Smooth muscle cell (in vitro differentiated cells): ENCODE measurements around the gene LCE1A. TPM values are rescaled to one million over a fixed set of nuclear protein-coding genes. Genes with fewer than 3 reads are reported as not detected.

Source experiments
- DNase-seq: peaks from one replicate; lab custom pipeline; 2025; ENCODE audit not compliant: unreplicated experiment; lab: John Stamatoyannopoulos, UW
- H2AFZ ChIP-seq: fragments of 200-600 bp; sonication (generic); 2 replicates; pipeline ENCODE4 v1.6.0; 2016; ENCODE audit warnings: antibody characterized with exemption, low read depth, mild to moderate bottlenecking
- H3F3A ChIP-seq: fragments of 200-600 bp; sonication (generic); 2 replicates; pipeline ENCODE4 v1.6.0; 2017; ENCODE audit warnings: antibody characterized with exemption, low read depth
- H3K27ac ChIP-seq: fragments of 200-600 bp; sonication (generic); 2 replicates; pipeline ENCODE4 v1.5.1; 2016; ENCODE audit warnings: low read depth, mild to moderate bottlenecking
- H3K27me3 ChIP-seq: fragments of 200-600 bp; sonication (generic); 2 replicates; pipeline ENCODE4 v1.6.1; 2016; ENCODE audit warnings: low read depth, mild to moderate bottlenecking
- H3K36me3 ChIP-seq: fragments of 200-600 bp; sonication (generic); 2 replicates; pipeline ENCODE4 v1.5.1; 2016; ENCODE audit warnings: low read depth
- H3K4me1 ChIP-seq: fragments of 200-600 bp; sonication (generic); 2 replicates; pipeline ENCODE4 v1.5.1; 2016; ENCODE audit warnings: low read depth
- H3K4me2 ChIP-seq: fragments of 200-600 bp; sonication (generic); 2 replicates; pipeline ENCODE4 v1.6.0; 2016; ENCODE audit warnings: mild to moderate bottlenecking
- H3K4me3 ChIP-seq: fragments of 200-600 bp; sonication (generic); 2 replicates; pipeline ENCODE4 v1.5.1; 2016; ENCODE audit warnings: mild to moderate bottlenecking
- H3K79me2 ChIP-seq: fragments of 200-600 bp; sonication (generic); 2 replicates; pipeline ENCODE4 v1.6.0; 2016; ENCODE audit warnings: low read depth, mild to moderate bottlenecking
- H3K9ac ChIP-seq: fragments of 200-600 bp; sonication (generic); 2 replicates; pipeline ENCODE4 v1.6.0; 2016; ENCODE audit warnings: low read depth
- H3K9me3 ChIP-seq: fragments of 200-600 bp; sonication (generic); replicated peaks from 2 replicates; pipeline ENCODE4 v1.5.1; 2016; ENCODE audit warnings: low read depth
- H4K20me1 ChIP-seq: fragments of 200-600 bp; sonication (generic); 2 replicates; pipeline ENCODE4 v1.6.0; 2016; ENCODE audit warnings: low read depth
- WGBS: methylation state at CpG from one replicate; pipeline ENCODE4 v1.1.7; 2016; ENCODE audit warnings: low lambda C conversion rate; 5-methylcytosine and 5-hydroxymethylcytosine counted together
- polyA plus RNA-seq: library from polyadenylated mRNA; unstranded; fragments of >200 nt; fragmentation: Nextera tagmentation; extraction: Ambion mirVana; gene quantifications from 2 replicates; pipeline ENCODE4 v1.2.1, GENCODE V29; 2016
- total RNA-seq: library from RNA; depleted of rRNA; stranded (reverse); fragments of >200 nt; gene quantifications from 2 replicates; pipeline ENCODE4 v1.2.3, GENCODE V29; 2014
- TF ChIP-seq, protein P1 (sequence below): fragments of 200-600 bp; sonication (generic); IDR thresholded peaks from 2 replicates; pipeline ENCODE4 v1.5.1; 2017; ENCODE audit warnings: borderline replicate concordance, mild to moderate bottlenecking, antibody characterized with exemption; ENCODE audit not compliant: insufficient read depth, poor library complexity, severe bottlenecking

LCE1A gene, protein sequence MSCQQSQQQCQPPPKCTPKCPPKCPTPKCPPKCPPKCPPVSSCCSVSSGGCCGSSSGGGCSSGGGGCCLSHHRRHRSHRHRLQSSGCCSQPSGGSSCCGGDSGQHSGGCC
- total RNA-seq, result not detected in 2 replicates
- polyA plus RNA-seq, result not detected in 2 replicates

DNA sequence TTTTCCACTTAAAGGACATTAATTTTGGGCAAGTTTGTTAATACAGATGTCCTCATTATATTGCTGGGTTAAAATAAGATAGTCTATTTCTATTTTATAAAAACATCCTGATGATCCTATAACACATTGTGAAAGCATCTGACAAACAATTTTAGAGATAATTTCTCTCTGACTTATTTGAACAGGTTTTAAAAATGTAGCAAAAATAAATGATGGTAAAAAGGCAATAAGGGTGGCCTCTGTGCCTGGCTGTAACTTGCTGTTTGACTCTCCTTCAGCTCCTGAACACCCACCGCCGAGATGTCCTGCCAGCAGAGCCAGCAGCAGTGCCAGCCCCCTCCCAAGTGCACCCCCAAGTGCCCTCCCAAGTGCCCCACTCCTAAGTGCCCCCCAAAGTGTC, at the start of gene LCE1A:
Gene LCE1A, plus strand, starts transcription at position 301 of the 400 bp plus-strand sequence. Its CDS starts 0 bp downstream, at position 301.
- Histone ChIP-seq H3K4me2 (no peak within 1 kb of the TSS), H3K36me3 (no peaks in the 10 kb centered on the region), H3K27ac (no peak within 1 kb of the TSS), H4K20me1 (no peaks in the 10 kb centered on the region), H3K9me3 (peaks cover 9% of the 10 kb centered on the region), H3F3A (no peaks in the 10 kb centered on the region), H3K4me1 (no peaks in the 10 kb centered on the region), H3K4me3 (no peak within 1 kb of the TSS), H3K79me2 (no peaks in the 10 kb centered on the region), H2AFZ (no peak within 1 kb of the TSS), H3K27me3 (no peaks in the 10 kb centered on the region), H3K9ac (no peak within 1 kb of the TSS)
- no peak for DNase-seq
- TF ChIP-seq, protein P1, sequence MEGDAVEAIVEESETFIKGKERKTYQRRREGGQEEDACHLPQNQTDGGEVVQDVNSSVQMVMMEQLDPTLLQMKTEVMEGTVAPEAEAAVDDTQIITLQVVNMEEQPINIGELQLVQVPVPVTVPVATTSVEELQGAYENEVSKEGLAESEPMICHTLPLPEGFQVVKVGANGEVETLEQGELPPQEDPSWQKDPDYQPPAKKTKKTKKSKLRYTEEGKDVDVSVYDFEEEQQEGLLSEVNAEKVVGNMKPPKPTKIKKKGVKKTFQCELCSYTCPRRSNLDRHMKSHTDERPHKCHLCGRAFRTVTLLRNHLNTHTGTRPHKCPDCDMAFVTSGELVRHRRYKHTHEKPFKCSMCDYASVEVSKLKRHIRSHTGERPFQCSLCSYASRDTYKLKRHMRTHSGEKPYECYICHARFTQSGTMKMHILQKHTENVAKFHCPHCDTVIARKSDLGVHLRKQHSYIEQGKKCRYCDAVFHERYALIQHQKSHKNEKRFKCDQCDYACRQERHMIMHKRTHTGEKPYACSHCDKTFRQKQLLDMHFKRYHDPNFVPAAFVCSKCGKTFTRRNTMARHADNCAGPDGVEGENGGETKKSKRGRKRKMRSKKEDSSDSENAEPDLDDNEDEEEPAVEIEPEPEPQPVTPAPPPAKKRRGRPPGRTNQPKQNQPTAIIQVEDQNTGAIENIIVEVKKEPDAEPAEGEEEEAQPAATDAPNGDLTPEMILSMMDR, result no peak
- WGBS, result 65% methylated on average over 2 of the region's 2 CpGs

DNA sequence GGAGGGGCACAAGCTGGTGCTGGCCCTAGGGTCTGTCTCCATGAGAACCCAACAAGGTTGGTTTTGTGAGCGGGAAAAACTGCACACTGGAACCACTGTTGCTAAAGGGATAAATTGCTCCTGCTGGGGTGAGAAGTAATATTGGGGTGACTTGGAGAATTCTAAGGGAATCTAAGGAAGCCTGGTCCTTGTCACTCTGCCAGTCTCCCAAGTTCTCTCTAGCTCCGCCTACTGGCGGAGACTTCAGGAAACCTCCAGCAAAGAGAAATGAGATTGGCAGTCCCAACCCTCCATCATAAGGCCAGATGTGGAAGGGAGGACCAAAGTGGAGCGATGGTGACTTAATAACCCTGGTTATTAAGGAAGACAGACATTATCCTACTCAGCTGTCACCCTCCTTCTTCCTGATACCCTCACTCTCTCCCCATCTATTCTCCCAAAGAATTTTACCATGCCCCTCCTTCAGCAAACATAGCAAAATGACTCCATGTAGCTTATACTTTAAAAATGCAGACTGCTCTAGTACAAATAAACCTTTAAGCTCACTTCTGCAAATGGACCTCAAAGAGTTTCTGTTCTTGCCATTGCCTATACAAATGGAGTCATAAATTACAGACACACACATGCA, 49.6 kb upstream of the LCE1A start:
- Histone ChIP-seq H3K79me2 (no peaks in the 10 kb centered on the region), H3K4me3 (no peak overlapping the region), H3K27me3 (no peaks in the 10 kb centered on the region), H3F3A (no peaks in the 10 kb centered on the region), H3K4me2 (no peak overlapping the region), H4K20me1 (no peaks in the 10 kb centered on the region), H2AFZ (no peak overlapping the region), H3K36me3 (no peaks in the 10 kb centered on the region), H3K4me1 (no peaks in the 10 kb centered on the region), H3K9me3 (peaks cover 7% of the 10 kb centered on the region), H3K9ac (no peak overlapping the region), H3K27ac (no peak overlapping the region)
- WGBS, result 55% methylated on average over 4 of the region's 4 CpGs
- DNase-seq, result no peak
- TF ChIP-seq, protein P1, result no peak

DNA sequence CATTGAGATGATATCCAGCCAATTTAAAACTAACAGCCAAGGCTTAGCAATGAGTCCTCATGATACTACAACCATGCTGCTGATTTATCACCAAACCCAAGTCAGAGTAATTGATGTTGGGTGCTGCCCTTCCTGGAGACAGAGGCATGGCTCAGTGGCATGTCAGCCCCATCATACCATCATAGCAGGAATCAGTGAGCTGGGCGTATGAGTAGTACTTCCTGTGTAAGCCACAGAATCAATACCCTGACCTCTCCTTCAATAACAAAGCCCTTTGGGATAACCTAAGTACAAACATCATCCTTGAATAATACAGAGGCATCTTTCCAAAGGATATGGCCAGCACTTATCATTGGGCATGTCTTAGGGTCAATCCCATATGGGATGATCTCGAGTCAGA, 44.2 kb upstream of the LCE1A start:
- H3K9ac ChIP-seq, result no peak overlapping the region
- no peak overlapping the region for H3K27ac ChIP-seq
- TF ChIP-seq, protein P1, result no peak
- H3K4me3 ChIP-seq, result no peak overlapping the region
- no peak overlapping the region for H3K4me2 ChIP-seq
- no peaks in the 10 kb centered on the region for H3K79me2 ChIP-seq
- H4K20me1 ChIP-seq, result no peaks in the 10 kb centered on the region
- no peaks in the 10 kb centered on the region for H3K27me3 ChIP-seq
- no peaks in the 10 kb centered on the region for H3K4me1 ChIP-seq
- no peaks in the 10 kb centered on the region for H3F3A ChIP-seq
- peaks cover 3% of the 10 kb centered on the region for H3K9me3 ChIP-seq
- no peak overlapping the region for H2AFZ ChIP-seq
- WGBS, result 51% methylated on average over 2 of the region's 2 CpGs
- H3K36me3 ChIP-seq, result no peaks in the 10 kb centered on the region
- DNase-seq, result no peak

DNA sequence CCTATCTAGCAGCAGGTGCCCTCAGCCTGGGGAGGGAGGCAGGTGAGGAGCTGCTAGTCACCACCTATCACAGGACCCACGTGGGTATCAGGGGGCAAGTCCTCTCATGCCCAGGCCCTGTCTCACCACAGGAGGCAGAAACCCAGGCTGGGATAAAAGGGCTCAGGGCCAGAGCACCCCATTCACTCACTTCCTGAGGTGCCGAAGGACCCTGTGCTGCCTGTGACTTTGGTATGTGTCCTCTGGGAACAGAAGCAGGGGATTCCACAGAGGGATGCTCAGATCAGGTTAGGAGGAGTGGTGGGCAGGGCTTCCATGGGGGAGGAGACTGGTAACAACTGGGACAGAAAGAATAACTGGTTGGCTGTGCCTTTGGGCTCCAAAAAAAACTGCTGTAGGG, 41.2 kb upstream of the LCE1A start, which contains the start of gene LCE1E:
Gene LCE1E, plus strand, starts transcription at position 181 of the 400 bp plus-strand sequence. CDS start 1,043 bp downstream, outside the sequence.
- WGBS, result 44% methylated on average over 2 of the region's 2 CpGs
- H3K27ac ChIP-seq, result no peak within 1 kb of the TSS

More for the DNA sequence above, 41.2 kb upstream of the LCE1A start, which contains the start of gene LCE1E:
- Histone ChIP-seq H3K9ac (no peak within 1 kb of the TSS), H3K27me3 (no peaks in the 10 kb centered on the region), H3K36me3 (no peaks in the 10 kb centered on the region), H3K4me2 (no peak within 1 kb of the TSS), H3F3A (no peaks in the 10 kb centered on the region), H3K4me1 (no peaks in the 10 kb centered on the region), H3K9me3 (peaks cover 10% of the 10 kb centered on the region), H4K20me1 (no peaks in the 10 kb centered on the region), H3K79me2 (no peaks in the 10 kb centered on the region), H2AFZ (no peak within 1 kb of the TSS), H3K4me3 (no peak within 1 kb of the TSS)
- TF ChIP-seq, protein P1, result no peak
- DNase-seq, result no peak
